HCT116 (cell line): ENCODE data around the gene CDH9. TPM values are rescaled to one million over a fixed set of nuclear protein-coding genes. Genes with fewer than 3 reads are reported as not detected.

Experiments used
- ATAC-seq: fragments of 200-7000 bp; cut with Tn5 transposase; 2 replicates; pipeline ENCODE4 v1.9.1; 2020; ENCODE audit warnings: mild to moderate bottlenecking, moderate library complexity
- BruUV-seq: library from RNA; stranded (reverse); fragments of 400-500 nt; replicated peaks from 2 replicates; lab custom pipeline; 2021; lab: Mats Ljungman, UMichigan
- CTCF ChIA-PET: fragments of 300-600 bp; sonication (Branson Sonifier 250); formaldehyde crosslinking; loops from one replicate; lab custom pipeline; 2021; ENCODE audit warnings: antibody characterized with exemption; lab: Charles Lee
- POLR2A ChIA-PET: fragments of 300-600, 350-600 bp; sonication (Branson Sonifier 250); formaldehyde crosslinking; loops from one replicate; lab custom pipeline; 2021; ENCODE audit warnings: antibody characterized with exemption; lab: Charles Lee
- RAD21 ChIA-PET, 2 experiments: fragments of 300-600 bp; sonication (Branson Sonifier 250); formaldehyde crosslinking; loops; one replicate each; lab custom pipeline; 2023; ENCODE audit warnings: low total read pairs in 2 of 2; ENCODE audit not compliant: uncharacterized antibody in 2 of 2, unreplicated experiment in 2 of 2, low non-redundant PET in 1 of 2; lab: Charles Lee
- DNase-seq: peaks from one replicate; pipeline ENCODE4 v3.0.0-alpha.2; 2010; ENCODE audit warnings: low read depth, low spot score
- H2AFZ ChIP-seq: fragments of 200-600 bp; shearing (Covaris generic), sonication (generic); 2 replicates; pipeline ENCODE4 v1.6.1; 2017; ENCODE audit warnings: low read depth, mixed run types, mixed read lengths, antibody characterized with exemption, low read length; ENCODE audit not compliant: poor library complexity, severe bottlenecking
- H3K27ac ChIP-seq: 2 replicates; pipeline ENCODE4 v1.5.1; 2012; ENCODE audit warnings: low read depth, low read length
- H3K27me3 ChIP-seq: fragments of 200-600 bp; sonication (generic); 2 replicates; pipeline ENCODE4 v1.6.1; 2016; ENCODE audit warnings: mixed run types, low read length, mixed read lengths; ENCODE audit not compliant: insufficient read depth
- H3K36me3 ChIP-seq, 2 experiments: fragments of 200-500 bp in 1 of 2; fragments of 200-600 bp in 1 of 2; sonication (Bioruptor generic) in 1 of 2; sonication (generic) in 1 of 2; 2 replicates each; pipeline versions ENCODE4 v1.5.1 to v1.6.1; 2014 to 2016; ENCODE audit warnings: low read length in 2 of 2, inconsistent platforms in 1 of 2, mixed read lengths in 1 of 2, mixed run types in 1 of 2; ENCODE audit not compliant: insufficient read depth in 2 of 2, control insufficient read depth in 1 of 2
- H3K4me1 ChIP-seq, 2 experiments: fragments of 200-600 bp in 1 of 2; sonication (generic) in 1 of 2; 2 replicates each; pipeline versions ENCODE4 v1.5.1 to v1.6.1; 2012 to 2017; ENCODE audit warnings: low read length in 2 of 2, inconsistent platforms in 1 of 2, mild to moderate bottlenecking in 1 of 2, mixed read lengths in 1 of 2, mixed run types in 1 of 2, moderate library complexity in 1 of 2; ENCODE audit not compliant: insufficient read depth in 2 of 2, control insufficient read depth in 1 of 2
- H3K4me2 ChIP-seq: fragments of 200-600 bp; sonication (generic); 2 replicates; pipeline ENCODE4 v1.6.1; 2017; ENCODE audit warnings: mixed run types, low read length, mixed read lengths
- H3K4me3 ChIP-seq, 2 experiments: fragments of 200-600 bp in 1 of 2; sonication (generic) in 1 of 2; replicated peaks in 1 of 2; 2 replicates each; pipeline ENCODE4 v1.5.1; 2011 to 2016; ENCODE audit warnings: low read length in 2 of 2, control low read depth in 1 of 2, low read depth in 1 of 2, mild to moderate bottlenecking in 1 of 2, mixed read lengths in 1 of 2, mixed run types in 1 of 2
- H3K79me2 ChIP-seq: fragments of 200-600 bp; sonication (generic); 2 replicates; pipeline ENCODE4 v1.6.1; 2017; ENCODE audit warnings: mild to moderate bottlenecking, mixed run types, low read length, moderate library complexity, mixed read lengths; ENCODE audit not compliant: insufficient read depth
- H3K9ac ChIP-seq: fragments of 200-600 bp; sonication (generic); 2 replicates; pipeline ENCODE4 v1.6.1; 2016; ENCODE audit warnings: low read length, mixed read lengths
- H3K9me2 ChIP-seq: fragments of 200-600 bp; sonication (generic), shearing (Covaris generic); 2 replicates; pipeline ENCODE4 v1.6.1; 2017; ENCODE audit warnings: mixed run types, mild to moderate bottlenecking, moderate library complexity; ENCODE audit not compliant: insufficient read depth
- H3K9me3 ChIP-seq, 2 experiments: fragments of 200-500 bp in 1 of 2; fragments of 200-600 bp in 1 of 2; sonication (Bioruptor generic) in 1 of 2; sonication (generic) in 1 of 2; 2 replicates each; pipeline ENCODE4 v1.6.1; 2014 to 2017; ENCODE audit warnings: low read length in 2 of 2, mixed read lengths in 2 of 2, inconsistent platforms in 1 of 2, low read depth in 1 of 2, mild to moderate bottlenecking in 1 of 2, mixed run types in 1 of 2, moderate library complexity in 1 of 2; ENCODE audit not compliant: control insufficient read depth in 1 of 2, insufficient read depth in 1 of 2
- H4K20me1 ChIP-seq: fragments of 200-600 bp; sonication (generic), shearing (Covaris generic); 2 replicates; pipeline ENCODE4 v1.6.1; 2017; ENCODE audit warnings: mixed run types, mild to moderate bottlenecking, moderate library complexity; ENCODE audit not compliant: insufficient read depth
- CEBPB ChIP-seq: IDR thresholded peaks from 2 replicates; pipeline ENCODE4 v1.6.1; 2012; ENCODE audit warnings: low read depth
- CTCF ChIP-seq, 3 experiments: fragments of 200-600 bp in 1 of 3; sonication (generic) in 1 of 3; IDR thresholded peaks in 2 of 3; conservative IDR thresholded peaks in 1 of 3; 2 replicates each; pipeline ENCODE4 v1.5.1; 2012 to 2017; ENCODE audit warnings: low read depth in 2 of 3, low read length in 2 of 3, antibody characterized with exemption in 1 of 3, borderline replicate concordance in 1 of 3, control low read depth in 1 of 3, mild to moderate bottlenecking in 1 of 3, mixed read lengths in 1 of 3, mixed run types in 1 of 3, moderate library complexity in 1 of 3; ENCODE audit not compliant: insufficient read depth in 1 of 3
- FOSL1 ChIP-seq: IDR thresholded peaks from 2 replicates; pipeline ENCODE4 v1.6.1; 2012; ENCODE audit warnings: low read depth
- JUND ChIP-seq: IDR thresholded peaks from 2 replicates; pipeline ENCODE4 v1.6.1; 2012
- MAX ChIP-seq: IDR thresholded peaks from 2 replicates; pipeline ENCODE4 v1.6.1; 2012
- POLR2A ChIP-seq: IDR thresholded peaks from 2 replicates; pipeline ENCODE4 v1.7.0; 2011; ENCODE audit warnings: borderline replicate concordance; ENCODE audit not compliant: insufficient read depth, insufficient read length; ENCODE audit errors: extremely low read depth
- POLR2AphosphoS5 ChIP-seq: IDR thresholded peaks from 2 replicates; pipeline ENCODE4 v1.6.1; 2011; ENCODE audit warnings: mild to moderate bottlenecking, low read depth, low read length, moderate library complexity
- ZNF274 ChIP-seq: fragments of 200-500 bp; sonication (Bioruptor generic); IDR thresholded peaks from 2 replicates; pipeline ENCODE4 v1.6.1; 2014; ENCODE audit warnings: mild to moderate bottlenecking, low read depth, low read length, inconsistent platforms
- intact Hi-C: fragments of 100-400 bp; cut with micrococcal nuclease; formaldehyde crosslinking; loops from 2 replicates; pipeline ENCODE4 v1.10.0; 2022
- total RNA-seq: library from RNA; stranded (reverse); gene quantifications from one replicate; pipeline ENCODE4 v1.2.1, GENCODE V29; 2021; ENCODE audit not compliant: unreplicated experiment

The CDH9 gene
- total RNA-seq, 1 experiment from 2014 or later = not detected

GRCh38 chr5:26893078-26893477, 145.3 kb downstream of the CDH9 start:
- no peak for TF ChIP-seq POLR2AphosphoS5
- TF ChIP-seq MAX = no peak
- TF ChIP-seq FOSL1 = no peak
- intact Hi-C loops = no loop called here
- ChIA-PET CTCF (no interaction called here), POLR2A (no interaction called here), RAD21 (no interaction called here)
- no TSS peak for BruUV-seq
- no peak for DNase-seq
- Histone ChIP-seq H3K4me3 (no peak overlapping the region), H3K36me3 (no peaks in the 10 kb centered on the region), H3K27ac (no peak overlapping the region), H3K9me2 (no peaks in the 10 kb centered on the region), H3K4me2 (no peak overlapping the region), H2AFZ (no peak overlapping the region), H3K4me1 (no peaks in the 10 kb centered on the region), H3K9ac (no peak overlapping the region), H4K20me1 (no peaks in the 10 kb centered on the region), H3K9me3 (peaks cover 3 to 11% of the 10 kb centered on the region in 2 experiments; a peak in 2 of 4 replicates), H3K27me3 (no peaks in the 10 kb centered on the region), H3K79me2 (no peaks in the 10 kb centered on the region)
- no peak for ATAC-seq

- no peak for ATAC-seq
- POLR2A ChIA-PET = no interaction called here
- BruUV-seq = no TSS peak
Measured at GRCh38 chr5:26889815-26890214, 148.6 kb downstream of the CDH9 start.

More at GRCh38 chr5:26889815-26890214, 148.6 kb downstream of the CDH9 start:
- Histone ChIP-seq H3K36me3 (no peaks in the 10 kb centered on the region), H4K20me1 (no peaks in the 10 kb centered on the region), H3K9me3 (peaks cover 6 to 10% of the 10 kb centered on the region in 2 experiments; a peak in 2 of 4 replicates), H3K27me3 (no peaks in the 10 kb centered on the region), H3K79me2 (no peaks in the 10 kb centered on the region), H2AFZ (no peak overlapping the region), H3K4me3 (no peak overlapping the region), H3K4me1 (no peaks in the 10 kb centered on the region), H3K27ac (no peak overlapping the region), H3K9ac (no peak overlapping the region), H3K9me2 (no peaks in the 10 kb centered on the region), H3K4me2 (no peak overlapping the region)
- intact Hi-C loops = no loop called here
- RAD21 ChIA-PET = no interaction called here
- TF ChIP-seq CTCF (IDR thresholded peaks at IDR 0.05 in 2 of 3, conservative IDR thresholded peaks at IDR 0.05 in 1 of 3; ENCODE audit: borderline replicate concordance in 1 of 3, insufficient read depth in 1 of 3, low read depth in 2 of 3, low read length in 2 of 3) = no peak
- TF ChIP-seq FOSL1 = no peak
- no peak for TF ChIP-seq CEBPB
- no peak for TF ChIP-seq JUND
- TF ChIP-seq ZNF274 = no peak
- no peak for TF ChIP-seq POLR2AphosphoS5
- TF ChIP-seq POLR2A = no peak
- CTCF ChIA-PET = no interaction called here
- no peak for DNase-seq
